GM13977 (cell line): ENCODE measurements around the gene EDIL3.

Experiments used
- DNase-seq: peaks from one replicate; pipeline ENCODE4 v3.0.0; 2012; ENCODE audit warnings: low spot score
- in situ Hi-C: fragments of 300-500 bp; cut with MboI; formaldehyde crosslinking; loops from one replicate; pipeline ENCODE4 v1.12.0; 2022; ENCODE audit warnings: low sequenced_read_pairs, low pct_unique_long_range_greater_than_20kb, mixed read lengths, inconsistent platforms; ENCODE audit not compliant: unreplicated experiment
- TF ChIP-seq, protein P1 (sequence below): IDR thresholded peaks from 2 replicates; pipeline ENCODE4 v1.5.1; 2012; ENCODE audit warnings: mild to moderate bottlenecking, control low read depth; ENCODE audit not compliant: insufficient read depth; ENCODE audit errors: extremely low read depth, missing control alignments

Gene EDIL3

DNA sequence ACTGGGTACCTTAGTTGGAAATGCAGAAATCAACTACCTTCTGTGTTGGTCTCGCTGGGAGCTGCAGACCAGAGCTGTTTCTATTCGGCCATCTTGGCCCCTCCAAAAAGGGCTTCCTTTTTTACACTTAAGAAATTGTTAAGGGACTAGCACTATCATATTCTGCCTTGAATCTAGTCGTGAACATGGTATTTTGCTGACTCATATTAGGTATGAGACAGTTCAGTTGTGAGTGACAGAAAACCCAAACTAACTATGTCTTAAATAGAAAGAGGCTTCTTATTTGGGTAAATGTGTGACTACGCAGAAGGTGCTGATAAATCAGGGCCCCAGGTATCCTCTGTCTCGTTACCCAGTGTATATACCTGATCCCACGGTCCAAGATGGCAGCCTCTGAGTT is 298.2 kb downstream of the EDIL3 start:
- no peak for DNase-seq
- TF ChIP-seq, protein P1, sequence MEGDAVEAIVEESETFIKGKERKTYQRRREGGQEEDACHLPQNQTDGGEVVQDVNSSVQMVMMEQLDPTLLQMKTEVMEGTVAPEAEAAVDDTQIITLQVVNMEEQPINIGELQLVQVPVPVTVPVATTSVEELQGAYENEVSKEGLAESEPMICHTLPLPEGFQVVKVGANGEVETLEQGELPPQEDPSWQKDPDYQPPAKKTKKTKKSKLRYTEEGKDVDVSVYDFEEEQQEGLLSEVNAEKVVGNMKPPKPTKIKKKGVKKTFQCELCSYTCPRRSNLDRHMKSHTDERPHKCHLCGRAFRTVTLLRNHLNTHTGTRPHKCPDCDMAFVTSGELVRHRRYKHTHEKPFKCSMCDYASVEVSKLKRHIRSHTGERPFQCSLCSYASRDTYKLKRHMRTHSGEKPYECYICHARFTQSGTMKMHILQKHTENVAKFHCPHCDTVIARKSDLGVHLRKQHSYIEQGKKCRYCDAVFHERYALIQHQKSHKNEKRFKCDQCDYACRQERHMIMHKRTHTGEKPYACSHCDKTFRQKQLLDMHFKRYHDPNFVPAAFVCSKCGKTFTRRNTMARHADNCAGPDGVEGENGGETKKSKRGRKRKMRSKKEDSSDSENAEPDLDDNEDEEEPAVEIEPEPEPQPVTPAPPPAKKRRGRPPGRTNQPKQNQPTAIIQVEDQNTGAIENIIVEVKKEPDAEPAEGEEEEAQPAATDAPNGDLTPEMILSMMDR = no peak
- in situ Hi-C loops = no loop called here

- TF ChIP-seq, protein P1 = no peak
- DNase-seq = no peak
- in situ Hi-C loops = no loop called here
Observed at GRCh38 chr5:84085387-84086041, 299.2 kb downstream of the EDIL3 start.

GRCh38 chr5:84080908-84081307 is 303.8 kb downstream of the EDIL3 start:
- in situ Hi-C loops = no loop called here
- DNase-seq = no peak
- TF ChIP-seq, protein P1 = no peak

GRCh38 chr5:84072339-84072738 is 312.3 kb downstream of the EDIL3 start:
- TF ChIP-seq, protein P1 = no peak
- in situ Hi-C loops = no loop called here
- DNase-seq = no peak

GRCh38 chr5:84069608-84070179 is 315.0 kb downstream of the EDIL3 start:
- DNase-seq = no peak
- TF ChIP-seq, protein P1 = no peak

GRCh38 chr5:84063041-84063440 is 321.6 kb downstream of the EDIL3 start:
- TF ChIP-seq, protein P1 = no peak
- DNase-seq = no peak
- in situ Hi-C loops = no loop called here

More at GRCh38 chr5:84069608-84070179, 315.0 kb downstream of the EDIL3 start:
- in situ Hi-C loops = no loop called here

DNA sequence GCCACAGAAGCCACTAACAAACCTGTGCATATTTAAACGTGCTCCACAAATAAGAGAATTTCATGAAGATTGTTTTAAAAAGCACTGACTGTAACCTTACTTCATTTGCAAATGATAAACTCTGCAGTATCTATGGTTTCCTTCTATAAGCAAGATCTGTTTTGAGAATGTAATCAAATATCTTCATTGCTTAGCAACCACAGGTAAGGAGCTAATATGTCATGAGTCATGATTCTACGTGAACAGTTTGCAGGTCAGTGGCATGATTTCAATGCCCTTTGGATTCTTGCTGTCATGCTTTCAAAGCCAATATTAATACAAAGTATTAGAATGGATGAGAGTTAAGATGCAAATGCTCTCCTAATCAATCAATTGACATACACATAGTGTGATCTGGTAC is 325.0 kb downstream of the EDIL3 start:
- no peak for DNase-seq
- in situ Hi-C loops = no loop called here
- TF ChIP-seq, protein P1 = no peak
